ENCODE data around the gene RELCH. TPM values are rescaled to one million over a fixed set of nuclear protein-coding genes. Genes with fewer than 3 reads are reported as not detected.

RELCH gene
- total and polyA plus RNA-seq, 2 of the 13 experiments (the other 11 are each of a cell fraction or from before 2014, with no cell fraction given), result 5.6 to 31.7 TPM

DNA sequence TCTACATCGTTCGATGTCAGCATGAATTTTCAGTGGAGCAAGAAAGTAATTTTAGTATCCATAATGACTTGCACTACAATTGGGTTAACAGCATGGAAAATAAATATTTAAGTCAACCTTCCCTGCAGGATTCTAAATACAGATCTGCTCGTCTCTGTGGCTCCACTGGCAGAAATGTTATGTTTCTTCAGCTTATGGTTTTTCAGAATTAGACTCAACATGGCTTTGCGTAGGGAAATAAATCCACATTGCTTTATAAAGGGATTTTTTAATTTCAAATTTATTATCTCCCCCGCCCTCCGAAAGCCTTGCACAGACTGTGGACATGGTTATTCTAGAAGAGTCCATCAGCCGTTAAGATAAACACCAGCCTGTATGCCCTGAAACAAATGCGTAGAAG, 156.3 kb downstream of the RELCH start:
- Histone ChIP-seq H2AFZ (ENCODE audit: low read length) (no peak overlapping the region), H3K4me2 (ENCODE audit: low read depth, low read length) (no peak overlapping the region), H3K9ac (ENCODE audit: insufficient read depth, low read depth, low read length) (no peak overlapping the region), H3K4me3 (replicated peaks in 1 of 3; ENCODE audit: insufficient read depth in 1 of 3, low read depth in 2 of 3, low read length in 3 of 3) (no peak overlapping the region), H3K79me2 (ENCODE audit: insufficient read depth, low read length) (no peaks in the 10 kb centered on the region), H3K4me1 (ENCODE audit: insufficient read depth, low read length) (peaks cover 19% of the 10 kb centered on the region), H3K27me3 (ENCODE audit: control insufficient read depth in 1 of 2, insufficient read depth in 2 of 2, low read length in 2 of 2) (no peaks in the 10 kb centered on the region), H4K20me1 (ENCODE audit: insufficient read depth, low read length) (no peaks in the 10 kb centered on the region), H3K27ac (ENCODE audit: extremely low read length, insufficient read depth, low read length) (no peak overlapping the region), H3K36me3 (replicated peaks in 1 of 2; ENCODE audit: control insufficient read depth in 1 of 2, insufficient read depth in 2 of 2, low read length in 2 of 2) (no peaks in the 10 kb centered on the region; a peak in 1 of 5 replicates), H3K9me3 (ENCODE audit: low read length) (no peaks in the 10 kb centered on the region)
- FAIRE-seq (no peak), DNase-seq (ENCODE audit: low spot score) (no peak), ATAC-seq (no peak)
- in situ Hi-C loops (cut with HindIII; ENCODE audit: extremely low pct_ligation_motif_present, low pct_unique_long_range_greater_than_20kb) (no loop called here), intact Hi-C loops (cut with micrococcal nuclease; ENCODE audit: unreplicated experiment) (no loop called here)
- ChIA-PET CTCF (ENCODE audit: low intra/inter-chr PET ratio, low total read pairs) (no interaction called here), POLR2A (no interaction called here)
- BruUV-seq (replicated peaks), result no TSS peak
- 96% methylated on average over 8 of the region's 8 CpGs for WGBS (ENCODE audit: low lambda C conversion rate)
- TF ChIP-seq MAFG (CRISPR knock-in tag; IDR thresholded peaks at IDR 0.05), result no peak
- TF ChIP-seq HDAC6 (IDR thresholded peaks at IDR 0.05; ENCODE audit: low read depth, low read length), result no peak
- TF ChIP-seq U2AF1 (optimal IDR thresholded peaks at IDR 0.05; ENCODE audit: low read depth, low read length), result no peak
- no peak for TF ChIP-seq CHCHD3 (CRISPR knock-in tag; IDR thresholded peaks at IDR 0.05)
- no peak for TF ChIP-seq YEATS2 (CRISPR knock-in tag; IDR thresholded peaks at IDR 0.05; ENCODE audit: borderline replicate concordance)
- TF ChIP-seq, protein P1, sequence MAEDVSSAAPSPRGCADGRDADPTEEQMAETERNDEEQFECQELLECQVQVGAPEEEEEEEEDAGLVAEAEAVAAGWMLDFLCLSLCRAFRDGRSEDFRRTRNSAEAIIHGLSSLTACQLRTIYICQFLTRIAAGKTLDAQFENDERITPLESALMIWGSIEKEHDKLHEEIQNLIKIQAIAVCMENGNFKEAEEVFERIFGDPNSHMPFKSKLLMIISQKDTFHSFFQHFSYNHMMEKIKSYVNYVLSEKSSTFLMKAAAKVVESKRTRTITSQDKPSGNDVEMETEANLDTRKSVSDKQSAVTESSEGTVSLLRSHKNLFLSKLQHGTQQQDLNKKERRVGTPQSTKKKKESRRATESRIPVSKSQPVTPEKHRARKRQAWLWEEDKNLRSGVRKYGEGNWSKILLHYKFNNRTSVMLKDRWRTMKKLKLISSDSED (CRISPR knock-in tag; IDR thresholded peaks at IDR 0.05), result no peak
- no peak for TF ChIP-seq POGZ (CRISPR knock-in tag; IDR thresholded peaks at IDR 0.05)
- no peak for TF ChIP-seq TSC22D2 (CRISPR knock-in tag; IDR thresholded peaks at IDR 0.05; ENCODE audit: borderline replicate concordance)
- no peak for TF ChIP-seq ATF1 (CRISPR knock-in tag; IDR thresholded peaks at IDR 0.05)
- TF ChIP-seq, protein P2, sequence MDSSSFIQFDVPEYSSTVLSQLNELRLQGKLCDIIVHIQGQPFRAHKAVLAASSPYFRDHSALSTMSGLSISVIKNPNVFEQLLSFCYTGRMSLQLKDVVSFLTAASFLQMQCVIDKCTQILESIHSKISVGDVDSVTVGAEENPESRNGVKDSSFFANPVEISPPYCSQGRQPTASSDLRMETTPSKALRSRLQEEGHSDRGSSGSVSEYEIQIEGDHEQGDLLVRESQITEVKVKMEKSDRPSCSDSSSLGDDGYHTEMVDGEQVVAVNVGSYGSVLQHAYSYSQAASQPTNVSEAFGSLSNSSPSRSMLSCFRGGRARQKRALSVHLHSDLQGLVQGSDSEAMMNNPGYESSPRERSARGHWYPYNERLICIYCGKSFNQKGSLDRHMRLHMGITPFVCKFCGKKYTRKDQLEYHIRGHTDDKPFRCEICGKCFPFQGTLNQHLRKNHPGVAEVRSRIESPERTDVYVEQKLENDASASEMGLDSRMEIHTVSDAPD (CRISPR knock-in tag; IDR thresholded peaks at IDR 0.05), result no peak
- no peak for TF ChIP-seq GATAD2A (CRISPR knock-in tag; IDR thresholded peaks at IDR 0.05)
- TF ChIP-seq ARNT2 (CRISPR knock-in tag; IDR thresholded peaks at IDR 0.05; ENCODE audit: low read depth), result no peak
